Motor neuron (in vitro differentiated cells): ENCODE measurements around the gene NRROS. TPM values are rescaled to one million over a fixed set of nuclear protein-coding genes. Genes with fewer than 3 reads are reported as not detected.

Experiments used
- ATAC-seq, 8 experiments: fragments of 200-7000 bp; cut with Tn5 transposase; replicated peaks in 6 of 8; 2 replicates each; pipeline ENCODE4 v1.8.0; 2021; ENCODE audit warnings: mild to moderate bottlenecking in 8 of 8, moderate library complexity in 8 of 8
- H3K27ac ChIP-seq, 2 donors: fragments of 250-450 bp; sonication (Bioruptor Pico); 2 replicates each; pipeline ENCODE4 v1.9.0; 2021; ENCODE audit warnings: antibody characterized with exemption in 2 of 2, mild to moderate bottlenecking in 2 of 2, moderate library complexity in 1 of 2
- H3K4me1 ChIP-seq, 2 donors: fragments of 250-450 bp; sonication (Bioruptor Pico); replicated peaks in 1 of 2; 2 replicates each; pipeline ENCODE4 v1.6.1; 2021; ENCODE audit warnings: antibody characterized with exemption in 2 of 2, mild to moderate bottlenecking in 2 of 2, moderate library complexity in 1 of 2
- H3K4me3 ChIP-seq, 5 donors: fragments of 250-450 bp; sonication (Bioruptor Pico); 2 replicates each; pipeline ENCODE4 v1.9.0; 2021; ENCODE audit warnings: antibody characterized with exemption in 5 of 5, mild to moderate bottlenecking in 5 of 5, moderate library complexity in 4 of 5
- WGBS, 10 experiments: fragments of 450-650 bp; shearing (Covaris generic); methylation state at CpG; one replicate each; pipeline ENCODE4 v1.0.0; 2022; 5-methylcytosine and 5-hydroxymethylcytosine counted together
- in situ Hi-C, 9 experiments: fragments of 400-800 bp; cut with MboI; loops; one replicate each; pipeline ENCODE4 v1.15.0; 2021; ENCODE audit warnings: low sequenced_read_pairs in 9 of 9, low pct_unique_long_range_greater_than_20kb in 2 of 9; ENCODE audit not compliant: unreplicated experiment in 9 of 9
- total RNA-seq, 8 experiments: library from RNA; unstranded; fragments of 300-600 nt; gene quantifications; 2 replicates each; pipeline versions ENCODE4 v1.2.3 to v1.2.4, GENCODE V29; 2022

Gene NRROS
- total RNA-seq, 8 experiments from 2014 or later: 0.18 to 0.72 (median 0.47) TPM; not detected in 2

GRCh38 chr3:196659901-196660351 lies 20.4 kb downstream of the NRROS start:
- no peak overlapping the region for H3K27ac ChIP-seq
- WGBS, 10 experiments: 89 to 100% (median 93%) methylated on average over 1 to 9 of the region's 35 CpGs; no CpG with 5 or more reads in 6 of the 10 experiments
- in situ Hi-C loops: no loop called here
- H3K4me1 ChIP-seq: no peaks in the 10 kb centered on the region
- H3K4me3 ChIP-seq: no peak overlapping the region
- no peak for ATAC-seq

- 58 to 96% (median 89%) methylated on average over 2 to 18 of the region's 32 CpGs; no CpG with 5 or more reads in 4 of the 10 experiments for WGBS, 10 experiments
- no peak for ATAC-seq
- in situ Hi-C loops: no loop called here
- Histone ChIP-seq H3K4me3 (no peak overlapping the region), H3K4me1 (no peaks in the 10 kb centered on the region), H3K27ac (no peak overlapping the region)
Observed at GRCh38 chr3:196660381-196661166, 21.1 kb downstream of the NRROS start.

GRCh38 chr3:196661400-196661799 lies 21.9 kb downstream of the NRROS start:
- in situ Hi-C loops: no loop called here
- Histone ChIP-seq H3K27ac (no peak overlapping the region), H3K4me1 (peaks cover 6 to 8% of the 10 kb centered on the region in 2 donors), H3K4me3 (no peak overlapping the region)
- 7 to 87% methylated on average over 3 to 6 of the region's 16 CpGs; no CpG with 5 or more reads in 8 of the 10 experiments for WGBS, 10 experiments
- no peak for ATAC-seq

GRCh38 chr3:196662033-196662432 lies 22.5 kb downstream of the NRROS start:
- no peak for ATAC-seq
- WGBS, 10 experiments: 20 to 100% (median 80%) methylated on average over 1 to 6 of the region's 13 CpGs; no CpG with 5 or more reads in 3 of the 10 experiments
- in situ Hi-C loops: no loop called here
- H3K4me1 ChIP-seq: peaks cover 10 to 12% of the 10 kb centered on the region in 2 donors
- H3K4me3 ChIP-seq: no peak overlapping the region
- no peak overlapping the region for H3K27ac ChIP-seq

GRCh38 chr3:196662711-196663571 lies 23.4 kb downstream of the NRROS start:
- peak in 2 of 8 experiments; percentile 29 to 52 for ATAC-seq
- WGBS, 10 experiments: 34 to 83% (median 61%) methylated on average over 1 to 12 of the region's 15 CpGs; no CpG with 5 or more reads in 1 of the 10 experiments
- in situ Hi-C loops: no loop called here
- Histone ChIP-seq H3K4me3 (no peak overlapping the region), H3K4me1 (peaks cover 10 to 12% of the 10 kb centered on the region in 2 donors), H3K27ac (no peak overlapping the region)

GRCh38 chr3:196666001-196666867 lies 26.7 kb downstream of the NRROS start:
- whole genome bisulfite sequencing, 10 experiments: 0 to 52% (median 33%) methylated on average over 2 to 18 of the region's 23 CpGs; no CpG with 5 or more reads in 1 of the 10 experiments
- Histone ChIP-seq H3K4me3 (no peak overlapping the region), H3K4me1 (peaks cover 10 to 17% of the 10 kb centered on the region in 2 donors), H3K27ac (peak overlapping the region; percentile 61 to 74)
- ATAC-seq: peak in 6 of 8 experiments; percentile 62 to 99 (median 97)
- in situ Hi-C loops: no loop called here

GRCh38 chr3:196667056-196667825 lies 27.7 kb downstream of the NRROS start:
- in situ Hi-C loops: no loop called here
- no peak overlapping the region for H3K27ac ChIP-seq
- 33 to 100% (median 93%) methylated on average over 1 to 8 of the region's 14 CpGs for WGBS, 10 experiments
- H3K4me1 ChIP-seq: peaks cover 10 to 17% of the 10 kb centered on the region in 2 donors
- no peak for ATAC-seq
- no peak overlapping the region for H3K4me3 ChIP-seq

- peak in 3 of 8 experiments; percentile 16 to 43 (median 31) for ATAC-seq
- Histone ChIP-seq H3K4me3 (no peak overlapping the region), H3K27ac (no peak overlapping the region), H3K4me1 (peaks cover 10 to 17% of the 10 kb centered on the region in 2 donors)
- in situ Hi-C loops: no loop called here
- WGBS, 10 experiments: 0 to 100% (median 64%) methylated on average over 1 to 3 of the region's 6 CpGs; no CpG with 5 or more reads in 5 of the 10 experiments
Observed at GRCh38 chr3:196670339-196670738, 30.8 kb downstream of the NRROS start.

- in situ Hi-C loops: no loop called here
- Histone ChIP-seq H3K27ac (no peak overlapping the region), H3K4me3 (no peak overlapping the region), H3K4me1 (peaks cover 0 to 5% of the 10 kb centered on the region in 2 donors)
- 50 to 100% (median 87%) methylated on average over 1 to 3 of the region's 3 CpGs; no CpG with 5 or more reads in 1 of the 10 experiments for WGBS, 10 experiments
- no peak for ATAC-seq
Observed at GRCh38 chr3:196673632-196674031, 34.1 kb downstream of the NRROS start.

GRCh38 chr3:196677353-196677752 lies 37.9 kb downstream of the NRROS start:
- 0 to 100% (median 13%) methylated on average over 1 of the region's 1 CpG; no CpG with 5 or more reads in 5 of the 10 experiments for WGBS, 10 experiments
- Histone ChIP-seq H3K4me3 (no peak overlapping the region), H3K27ac (no peak overlapping the region), H3K4me1 (no peaks in the 10 kb centered on the region)
- in situ Hi-C loops: no loop called here
- ATAC-seq: no peak

- in situ Hi-C loops: no loop called here
- WGBS, 10 experiments: 50 to 100% (median 88%) methylated on average over 1 of the region's 1 CpG; no CpG with 5 or more reads in 4 of the 10 experiments
- H3K27ac ChIP-seq: no peak overlapping the region
- no peak overlapping the region for H3K4me3 ChIP-seq
- H3K4me1 ChIP-seq: no peaks in the 10 kb centered on the region
- no peak for ATAC-seq
Observed at GRCh38 chr3:196677931-196678330, 38.4 kb downstream of the NRROS start.
